ENCODE results near the gene CFAP107.

CFAP107 gene

DNA sequence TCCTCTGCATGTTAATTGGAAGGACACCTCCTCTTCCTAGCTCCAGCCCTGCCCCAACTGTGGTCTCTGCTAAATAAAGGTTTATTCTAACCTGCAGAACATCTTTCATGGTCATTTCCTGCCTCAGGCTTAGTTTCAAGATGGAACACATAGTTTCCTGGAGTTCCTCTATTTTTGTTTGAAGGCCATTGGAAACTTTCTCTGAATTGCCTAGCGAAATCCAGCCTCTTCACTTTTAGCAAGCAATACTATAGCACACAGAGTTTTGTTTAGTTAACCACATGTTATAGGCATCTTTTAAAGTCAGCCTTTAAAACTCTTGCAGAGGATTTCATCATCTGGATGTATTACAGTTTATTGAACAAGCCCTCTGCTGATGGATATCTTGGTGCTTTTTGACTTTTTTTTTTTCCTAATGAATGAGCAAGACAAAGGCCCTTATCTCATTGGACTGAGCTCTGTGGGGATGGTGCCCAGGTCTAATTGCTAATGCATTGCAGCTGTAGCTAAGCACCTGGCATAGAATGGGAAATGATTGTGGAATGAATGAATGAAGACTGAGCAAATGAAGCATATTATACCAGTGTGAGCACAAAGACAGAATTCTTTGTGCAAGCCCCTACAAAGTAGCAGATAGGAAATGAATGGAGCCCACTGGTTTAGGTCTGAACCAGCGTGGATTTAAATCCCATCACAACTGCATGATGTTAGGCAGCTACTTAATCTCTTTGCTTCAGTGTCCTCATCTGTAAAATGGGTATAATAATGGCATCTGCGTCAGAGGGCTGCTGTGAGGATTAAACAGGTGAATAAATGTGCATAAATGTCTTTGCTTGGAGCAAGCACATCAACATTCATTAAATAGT lies 641 bp upstream of the CFAP107 start:
- DNase-seq, result no peak

DNA sequence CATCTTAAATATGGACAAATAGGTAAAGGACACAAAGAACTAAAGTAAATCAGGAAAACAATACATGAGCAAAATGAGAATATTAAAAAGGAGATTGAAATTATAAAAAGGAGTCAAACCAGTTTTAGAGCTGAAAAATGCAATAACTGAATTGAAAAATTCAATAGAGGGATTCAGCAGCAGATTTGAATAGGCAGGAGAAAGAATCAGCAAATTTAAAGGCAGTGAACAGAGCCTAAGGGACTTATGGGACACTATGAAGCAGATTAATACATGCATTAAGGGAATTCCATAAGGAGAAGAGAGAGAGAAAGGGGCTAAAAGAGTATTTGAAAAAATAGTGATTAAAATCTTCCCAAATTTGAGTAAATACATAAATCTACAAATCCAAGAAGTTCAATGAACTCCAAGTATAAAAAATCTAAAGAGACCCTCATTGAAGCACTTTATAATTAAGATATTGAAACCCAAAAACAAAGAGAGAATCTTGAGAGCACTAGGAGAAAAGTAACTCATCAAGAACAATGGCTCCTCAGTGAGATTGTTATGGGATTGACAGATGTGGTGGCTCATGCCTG lies 2.9 kb downstream of the CFAP107 start:
- DNase-seq, result no peak

DNA sequence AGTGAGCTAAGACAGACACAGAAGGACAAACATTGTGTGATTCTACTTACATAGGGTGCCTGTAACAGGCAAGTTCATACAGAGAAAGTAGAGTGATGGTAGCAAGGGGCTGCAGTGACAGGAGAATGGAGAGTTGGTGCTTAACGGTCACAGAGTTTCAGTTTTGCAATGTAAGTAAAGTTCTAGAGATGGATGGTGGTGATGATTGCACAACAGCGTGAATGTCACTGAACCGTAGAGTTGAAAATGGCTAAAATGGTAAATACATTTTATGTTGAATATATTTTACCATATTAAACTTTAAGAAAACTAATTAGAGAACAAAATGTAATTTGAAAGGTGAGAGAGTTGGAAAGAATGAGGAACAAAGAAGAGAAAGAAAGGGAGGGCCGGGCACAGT lies 8.7 kb downstream of the CFAP107 start:
- DNase-seq, result no peak

DNA sequence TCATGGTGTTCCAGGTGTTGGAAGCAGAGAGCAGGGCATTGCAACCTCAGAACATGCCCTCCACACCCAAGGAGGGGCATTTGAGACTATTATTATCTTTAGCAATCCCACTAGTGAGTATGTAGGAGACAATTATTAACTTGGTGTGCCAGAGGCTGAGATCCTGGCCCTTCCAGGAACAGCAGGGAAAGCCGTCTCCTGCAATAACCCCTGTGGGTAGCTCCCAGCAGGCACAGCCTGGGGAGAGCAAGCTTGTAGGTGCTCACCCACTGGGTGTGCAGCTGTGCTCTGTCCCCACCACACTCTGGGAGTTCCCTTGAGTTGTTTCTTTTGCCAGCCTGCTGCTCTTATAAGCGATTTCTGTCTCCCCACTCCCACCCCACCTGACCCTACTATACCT lies 10.3 kb downstream of the CFAP107 start:
- no peak for DNase-seq

DNA sequence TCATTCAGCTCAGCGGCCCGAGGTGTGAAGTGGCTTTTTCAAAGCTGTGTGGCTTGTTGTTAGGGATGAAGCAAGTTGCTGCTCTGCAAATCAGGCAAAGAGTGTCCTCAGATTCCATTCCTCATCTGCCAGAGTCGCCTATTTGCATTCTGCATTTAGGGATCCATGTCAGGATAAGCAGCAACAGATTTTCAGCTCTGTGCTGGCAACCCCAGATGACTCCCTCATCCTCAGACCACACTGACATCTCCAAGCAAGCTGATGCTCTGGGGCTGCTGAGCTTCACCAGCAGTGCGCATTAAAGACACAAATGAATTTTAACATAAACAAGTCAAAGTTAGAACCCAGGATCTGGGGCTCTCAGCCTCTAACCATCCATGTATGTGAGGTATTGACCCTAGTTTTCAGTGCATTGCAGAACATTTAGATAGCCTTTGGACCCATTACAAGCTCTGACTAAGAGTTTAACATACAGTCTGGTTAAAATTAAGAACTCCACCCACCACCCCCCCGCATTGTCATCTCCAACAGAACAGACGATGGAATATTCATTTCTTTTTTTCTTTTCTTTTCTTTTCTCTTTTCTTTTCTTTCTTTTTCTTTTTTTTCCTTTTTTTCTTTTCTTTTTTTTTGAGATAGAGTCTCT lies 10.9 kb downstream of the CFAP107 start:
- DNase-seq, result no peak

DNA sequence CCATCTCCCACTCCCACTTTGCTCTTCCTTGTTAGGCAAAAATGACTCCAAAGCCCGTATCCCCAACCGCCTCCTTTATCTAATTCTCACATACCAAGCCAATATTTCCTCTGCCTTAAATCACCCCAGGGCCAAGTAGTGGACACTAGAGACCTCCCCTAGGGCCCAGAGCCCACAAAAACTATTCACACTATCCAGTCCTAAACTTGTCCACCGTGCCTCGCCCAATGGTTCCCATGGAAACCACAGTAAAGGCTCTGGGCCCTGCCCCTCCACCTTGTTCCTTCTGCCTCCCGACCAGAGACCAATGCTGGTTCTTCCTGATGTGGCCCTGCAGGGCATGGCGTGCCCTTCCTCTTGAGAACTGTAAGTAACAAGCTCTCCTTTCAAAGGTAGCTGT lies 11.8 kb downstream of the CFAP107 start:
- no peak for DNase-seq

- DNase-seq, result no peak
These were observed 14.3 kb downstream of the CFAP107 start for GRCh38 chr1:12760256-12760795.

- no peak for DNase-seq
These were observed 15.8 kb downstream of the CFAP107 start for GRCh38 chr1:12761781-12762180.

DNA sequence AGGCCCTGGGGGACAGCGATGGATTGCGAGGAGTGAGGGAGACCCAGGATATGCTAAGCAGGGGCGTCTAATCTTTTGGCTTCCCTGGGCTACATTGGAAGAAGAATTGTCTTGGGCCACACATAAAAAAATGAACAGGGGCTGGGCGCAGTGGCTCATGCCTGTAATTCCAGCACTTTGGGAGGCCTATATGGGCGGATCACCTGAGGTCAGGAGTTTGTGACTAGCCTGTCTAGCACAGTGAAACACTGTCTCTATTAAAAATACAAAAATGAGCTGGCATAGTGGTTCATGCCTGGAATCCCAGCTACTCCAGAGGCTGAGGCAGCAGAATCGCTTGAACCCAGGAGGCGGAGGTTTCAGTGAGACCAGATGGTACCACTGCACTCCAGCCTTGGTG lies 16.8 kb downstream of the CFAP107 start:
- no peak for DNase-seq

DNA sequence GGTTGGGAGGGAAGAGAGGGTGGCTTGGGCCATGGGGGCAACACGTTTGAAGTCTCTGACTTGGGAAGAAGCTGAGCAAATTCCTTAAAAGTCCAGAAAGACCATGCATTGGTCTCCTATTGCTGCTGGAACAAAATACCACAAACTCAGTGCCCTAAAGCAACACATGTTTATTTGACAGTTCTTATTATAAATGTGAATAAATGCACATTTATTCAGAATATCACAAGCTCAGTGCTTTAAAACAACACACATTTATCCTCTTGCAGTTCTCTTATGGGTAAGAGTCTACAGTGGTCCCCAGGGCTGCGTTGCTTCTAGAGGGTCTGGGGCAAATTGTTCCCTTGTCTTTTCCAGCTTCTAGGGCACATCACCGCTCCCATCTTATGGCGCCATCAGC lies 17.5 kb downstream of the CFAP107 start:
- no peak for DNase-seq

- DNase-seq, result no peak
These were observed 18.0 kb downstream of the CFAP107 start for GRCh38 chr1:12764016-12764415.

DNA sequence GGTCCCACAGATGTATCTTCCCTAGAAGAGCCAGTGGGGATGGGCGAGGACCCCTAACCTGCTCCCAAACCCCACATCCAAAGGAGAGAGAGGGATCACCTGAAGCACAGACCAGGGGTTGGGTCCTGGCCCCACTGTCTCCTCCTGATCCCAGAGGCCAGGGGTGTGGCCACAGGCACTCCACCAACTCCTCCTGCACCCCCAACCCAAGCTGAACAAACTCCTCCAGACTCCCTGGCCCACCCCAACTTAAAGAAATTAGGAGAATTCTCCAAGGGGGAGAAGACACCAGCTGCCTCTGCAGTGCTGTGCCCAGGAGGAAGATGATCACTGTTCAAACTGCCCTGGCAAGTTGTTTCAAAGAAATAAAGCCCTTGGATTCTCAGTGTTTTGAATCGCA lies 23.0 kb downstream of the CFAP107 start:
- no peak for DNase-seq

DNA sequence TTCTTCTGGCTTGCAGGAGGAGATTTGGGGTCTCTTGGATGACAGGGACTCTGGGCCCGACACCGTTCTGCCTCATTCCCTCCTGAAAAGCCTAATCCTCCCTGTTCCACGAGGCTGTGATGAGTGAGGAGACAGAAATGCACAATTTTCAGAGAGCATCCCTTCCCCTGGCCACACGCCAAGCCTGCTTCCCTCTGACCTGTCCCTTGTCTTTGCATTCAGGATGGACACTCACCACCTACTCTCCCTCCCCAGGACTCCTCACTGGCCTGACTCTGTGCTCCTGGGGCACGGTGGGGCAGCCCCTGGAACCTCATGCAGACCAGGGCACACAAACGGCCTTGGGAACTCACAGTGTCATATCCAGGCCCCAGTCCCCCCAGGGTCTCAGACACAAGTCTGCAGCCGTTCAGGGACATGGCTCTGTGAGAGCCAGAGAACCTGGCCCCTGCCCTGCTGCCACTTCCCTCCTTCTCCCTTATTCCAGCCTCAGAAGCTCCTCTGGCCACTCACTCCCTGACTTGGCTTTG lies 24.0 kb downstream of the CFAP107 start:
- no peak for DNase-seq

DNA sequence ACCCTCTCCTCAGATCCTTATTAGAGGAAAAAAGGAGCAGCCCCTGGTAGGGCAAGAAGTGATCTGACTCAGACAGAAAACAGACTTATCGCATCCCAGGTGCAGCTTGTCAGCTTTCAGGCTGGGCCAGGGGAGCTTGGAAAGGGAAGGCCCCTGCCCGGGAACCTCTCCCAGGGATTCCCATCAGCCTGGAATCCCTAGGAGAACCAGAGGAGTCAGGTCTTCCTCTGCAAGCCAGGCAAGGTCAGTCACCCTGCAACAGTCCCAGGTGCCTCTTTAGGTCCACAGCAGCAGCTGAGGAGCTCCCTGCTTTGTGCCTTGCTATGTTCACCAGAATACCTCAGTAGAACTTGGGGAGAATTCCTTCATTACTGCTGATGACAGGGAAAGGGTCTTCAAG lies 24.6 kb downstream of the CFAP107 start:
- no peak for DNase-seq

- no peak for DNase-seq
These were observed 25.2 kb downstream of the CFAP107 start for GRCh38 chr1:12771186-12771585.

GRCh38 chr1:12772520-12772919 lies 26.5 kb downstream of the CFAP107 start:
- DNase-seq, result no peak

- DNase-seq, result no peak
These were observed 27.4 kb downstream of the CFAP107 start, which contains the start of gene PRAMEF12 for GRCh38 chr1:12773438-12773837. PRAMEF12 (plus strand) TSS chr1:12773738; CDS start chr1:12774868, 1,130 bp downstream.

DNA sequence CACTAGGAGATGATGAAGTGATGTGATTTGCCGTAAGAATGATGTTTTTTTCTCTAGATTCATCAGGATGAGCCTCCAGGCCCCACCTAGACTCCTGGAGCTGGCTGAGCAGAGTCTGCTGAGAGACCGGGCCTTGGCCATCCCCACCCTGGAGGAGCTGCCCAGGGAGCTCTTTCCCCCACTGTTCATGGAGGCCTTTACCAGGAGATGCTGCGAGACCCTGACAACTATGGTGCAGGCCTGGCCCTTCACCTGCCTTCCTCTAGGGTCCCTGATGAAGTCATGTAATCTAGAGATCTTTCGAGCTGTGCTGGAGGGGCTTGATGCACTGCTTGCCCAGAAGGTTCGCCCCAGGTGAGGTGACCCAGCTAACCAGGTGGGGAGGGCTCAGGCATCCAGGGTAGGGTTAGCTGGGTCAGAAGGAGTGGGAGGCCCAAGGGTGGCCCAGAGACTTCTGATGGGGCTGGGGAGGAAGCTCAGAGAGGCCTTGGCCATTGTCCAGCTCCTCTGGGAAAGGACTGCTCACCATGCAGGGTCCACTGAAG lies 28.9 kb downstream of the CFAP107 start:
- no peak for DNase-seq

GRCh38 chr1:12775443-12775842 lies 29.4 kb downstream of the CFAP107 start:
- DNase-seq, result no peak

DNA sequence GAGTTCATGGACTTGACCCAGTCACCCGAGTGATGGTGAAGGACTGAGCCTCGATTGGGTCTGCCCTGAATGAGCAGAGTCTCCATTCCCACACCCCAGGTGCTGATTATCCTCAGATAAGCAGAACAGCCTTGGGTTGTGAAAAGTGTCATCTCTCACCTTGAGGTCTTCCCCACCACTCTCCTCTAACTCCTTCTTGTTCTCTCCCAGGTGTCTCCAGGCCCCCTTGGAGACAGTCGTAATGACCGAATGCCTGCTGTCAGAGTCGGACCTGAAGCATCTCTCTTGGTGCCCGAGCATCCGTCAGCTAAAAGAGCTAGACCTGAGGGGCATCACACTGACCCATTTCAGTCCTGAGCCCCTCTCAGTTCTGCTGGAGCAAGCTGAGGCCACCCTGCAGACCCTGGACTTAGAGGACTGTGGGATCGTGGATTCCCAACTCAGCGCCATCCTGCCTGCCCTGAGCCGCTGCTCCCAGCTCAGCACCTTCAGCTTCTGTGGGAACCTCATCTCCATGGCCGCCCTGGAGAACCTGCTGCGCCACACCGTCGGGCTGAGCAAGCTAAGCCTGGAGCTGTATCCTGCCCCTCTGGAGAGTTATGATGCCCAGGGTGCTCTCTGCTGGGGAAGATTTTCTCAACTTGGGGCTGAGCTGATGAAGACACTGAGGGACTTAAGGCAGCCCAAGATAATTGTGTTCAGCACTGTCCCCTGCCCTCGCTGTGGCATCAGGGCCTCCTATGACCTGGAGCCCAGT lies 31.0 kb downstream of the CFAP107 start:
- DNase-seq, result no peak

DNA sequence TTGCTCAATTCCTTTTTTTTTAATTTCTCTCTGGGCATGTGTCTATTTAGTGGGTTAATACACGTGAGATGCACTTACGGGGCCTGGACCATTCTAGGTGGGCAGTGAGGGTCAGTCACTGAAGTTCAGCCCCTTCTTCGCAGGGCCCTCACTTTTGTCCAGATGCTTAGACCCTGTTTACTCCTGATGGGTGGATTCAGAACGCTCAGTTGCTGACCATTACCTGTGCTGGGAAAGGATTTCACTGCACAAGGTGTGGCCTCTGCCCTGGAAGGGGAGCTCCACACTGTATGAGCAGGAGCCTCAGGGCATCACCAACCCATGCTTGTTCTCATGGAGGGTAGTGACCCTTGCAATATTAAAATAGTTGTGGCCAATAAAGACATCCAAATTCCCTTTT lies 32.1 kb downstream of the CFAP107 start:
- DNase-seq, result no peak

DNA sequence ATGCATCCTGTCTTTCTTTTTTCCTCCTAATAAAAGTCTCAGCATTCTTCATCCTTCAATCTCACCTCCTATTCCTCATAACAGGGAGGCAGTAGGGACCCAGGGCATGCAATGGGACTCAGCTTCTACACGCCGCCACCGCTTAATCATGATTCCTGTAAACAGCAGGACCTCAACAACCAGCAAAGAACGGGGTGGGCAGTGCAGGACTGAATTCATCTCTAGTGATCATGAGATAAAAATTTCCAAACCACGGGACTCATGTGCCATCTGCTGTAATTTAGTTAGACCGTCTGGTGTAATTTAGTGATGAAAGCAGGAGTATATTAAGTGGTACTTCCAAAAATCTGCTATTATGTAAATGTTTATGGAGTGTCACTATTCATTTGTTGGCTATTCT lies 32.9 kb downstream of the CFAP107 start:
- DNase-seq, result no peak

Measured in cerebellar nuclear complex (tissue), 1 donor.